GM23248 (cell line): Measurements from ENCODE around the gene MAGIX.

Experiments
- EZH2 ChIP-seq: fragments of 200-600 bp; sonication (generic); IDR thresholded peaks from 2 replicates; pipeline ENCODE4 v1.6.1; 2018; ENCODE audit warnings: antibody characterized with exemption, mild to moderate bottlenecking; ENCODE audit not compliant: insufficient read depth, poor library complexity, severe bottlenecking
- EZH2phosphoT487 ChIP-seq: fragments of 200-600 bp; sonication (generic); IDR thresholded peaks from 2 replicates; pipeline ENCODE4 v1.6.1; 2018; ENCODE audit warnings: antibody characterized with exemption, moderate library complexity, mild to moderate bottlenecking, low read depth; ENCODE audit not compliant: insufficient read depth

GRCh38 chrX:49177338-49177833, 14.8 kb downstream of the MAGIX start:
- TF ChIP-seq EZH2 (no peak), EZH2phosphoT487 (no peak)
